HUES6 (cell line): Measurements from ENCODE around the gene TENM4.

ENCODE experiments used
- H3K27ac ChIP-seq: 2 replicates; pipeline ENCODE4 v1.7.0; 2013; ENCODE audit warnings: low read depth, mild to moderate bottlenecking, low read length, inconsistent platforms
- H3K27me3 ChIP-seq: 2 replicates; pipeline ENCODE4 v1.6.1; 2013; ENCODE audit warnings: low read length; ENCODE audit not compliant: control insufficient read depth, insufficient read depth
- H3K36me3 ChIP-seq: 2 replicates; pipeline ENCODE4 v1.6.1; 2013; ENCODE audit warnings: low read length; ENCODE audit not compliant: control insufficient read depth, insufficient read depth
- H3K4me1 ChIP-seq: 2 replicates; pipeline ENCODE4 v1.6.1; 2013; ENCODE audit warnings: low read length; ENCODE audit not compliant: control insufficient read depth, insufficient read depth
- H3K4me3 ChIP-seq: 2 replicates; pipeline ENCODE4 v1.5.1; 2013; ENCODE audit warnings: low read depth, low read length
- H3K9ac ChIP-seq: one replicate; pipeline ENCODE4 v1.6.1; 2013; ENCODE audit warnings: mild to moderate bottlenecking, low read length
- H3K9me3 ChIP-seq: 2 replicates; pipeline ENCODE4 v1.6.1; 2013; ENCODE audit warnings: low read depth, low read length; ENCODE audit not compliant: control insufficient read depth, insufficient read depth

Gene TENM4

GRCh38 chr11:79039122-79039521, 401.7 kb downstream of the TENM4 start:
- Histone ChIP-seq H3K9ac (no peak overlapping the region), H3K36me3 (no peaks in the 10 kb centered on the region), H3K27me3 (no peaks in the 10 kb centered on the region), H3K9me3 (no peaks in the 10 kb centered on the region), H3K4me3 (no peak overlapping the region), H3K4me1 (no peaks in the 10 kb centered on the region), H3K27ac (no peak overlapping the region)

- Histone ChIP-seq H3K9me3 (no peaks in the 10 kb centered on the region), H3K27ac (no peak overlapping the region), H3K9ac (no peak overlapping the region), H3K4me3 (no peak overlapping the region), H3K36me3 (no peaks in the 10 kb centered on the region), H3K27me3 (no peaks in the 10 kb centered on the region), H3K4me1 (no peaks in the 10 kb centered on the region)
These were observed 404.9 kb downstream of the TENM4 start for GRCh38 chr11:79035881-79036280.

GRCh38 chr11:79033833-79034232, 407.0 kb downstream of the TENM4 start:
- H3K9ac ChIP-seq: no peak overlapping the region
- H3K36me3 ChIP-seq: no peaks in the 10 kb centered on the region
- no peaks in the 10 kb centered on the region for H3K9me3 ChIP-seq
- H3K4me1 ChIP-seq: no peaks in the 10 kb centered on the region; the same call in 1 of the 2 replicates
- no peak overlapping the region for H3K4me3 ChIP-seq
- no peak overlapping the region for H3K27ac ChIP-seq
- no peaks in the 10 kb centered on the region for H3K27me3 ChIP-seq

- Histone ChIP-seq H3K9me3 (no peaks in the 10 kb centered on the region), H3K9ac (no peak overlapping the region), H3K27me3 (peaks cover 20% of the 10 kb centered on the region), H3K4me1 (peaks cover 16% of the 10 kb centered on the region), H3K4me3 (no peak overlapping the region), H3K36me3 (no peaks in the 10 kb centered on the region), H3K27ac (no peak overlapping the region)
These were observed 410.4 kb downstream of the TENM4 start for GRCh38 chr11:79030448-79030847.

- no peak overlapping the region for H3K27ac ChIP-seq
- H3K27me3 ChIP-seq: peaks cover 20% of the 10 kb centered on the region
- H3K9ac ChIP-seq: no peak overlapping the region
- H3K4me3 ChIP-seq: no peak overlapping the region
- H3K9me3 ChIP-seq: no peaks in the 10 kb centered on the region
- no peaks in the 10 kb centered on the region for H3K36me3 ChIP-seq
- H3K4me1 ChIP-seq: peaks cover 18% of the 10 kb centered on the region
These were observed 412.6 kb downstream of the TENM4 start for GRCh38 chr11:79028225-79028624.

GRCh38 chr11:79026803-79027445, 413.9 kb downstream of the TENM4 start:
- H3K36me3 ChIP-seq: no peaks in the 10 kb centered on the region
- peaks cover 18% of the 10 kb centered on the region for H3K4me1 ChIP-seq
- H3K27ac ChIP-seq: no peak overlapping the region
- H3K9ac ChIP-seq: no peak overlapping the region
- H3K4me3 ChIP-seq: no peak overlapping the region
- peaks cover 20% of the 10 kb centered on the region for H3K27me3 ChIP-seq
- H3K9me3 ChIP-seq: no peaks in the 10 kb centered on the region

- H3K27me3 ChIP-seq: peaks cover 20% of the 10 kb centered on the region
- peak overlapping the region; percentile 18 for H3K9ac ChIP-seq
- H3K36me3 ChIP-seq: no peaks in the 10 kb centered on the region
- peaks cover 25% of the 10 kb centered on the region for H3K4me1 ChIP-seq
- H3K27ac ChIP-seq: no peak overlapping the region
- no peaks in the 10 kb centered on the region for H3K9me3 ChIP-seq
- H3K4me3 ChIP-seq: no peak overlapping the region
These were observed 415.2 kb downstream of the TENM4 start for GRCh38 chr11:79025622-79026021.

GRCh38 chr11:79025097-79025496, 415.7 kb downstream of the TENM4 start:
- Histone ChIP-seq H3K4me1 (peaks cover 25% of the 10 kb centered on the region), H3K27me3 (peaks cover 20% of the 10 kb centered on the region), H3K27ac (no peak overlapping the region), H3K4me3 (no peak overlapping the region), H3K9ac (no peak overlapping the region), H3K9me3 (no peaks in the 10 kb centered on the region), H3K36me3 (no peaks in the 10 kb centered on the region)

- no peaks in the 10 kb centered on the region for H3K9me3 ChIP-seq
- no peak overlapping the region for H3K27ac ChIP-seq
These were observed 418.6 kb downstream of the TENM4 start for GRCh38 chr11:79022265-79022664.

GRCh38 chr11:79021601-79022000, 419.2 kb downstream of the TENM4 start:
- Histone ChIP-seq H3K27me3 (peaks cover 5% of the 10 kb centered on the region), H3K4me3 (no peak overlapping the region), H3K9me3 (no peaks in the 10 kb centered on the region), H3K27ac (no peak overlapping the region), H3K9ac (no peak overlapping the region), H3K4me1 (peaks cover 21% of the 10 kb centered on the region), H3K36me3 (no peaks in the 10 kb centered on the region)

More at GRCh38 chr11:79022265-79022664, 418.6 kb downstream of the TENM4 start:
- H3K9ac ChIP-seq: no peak overlapping the region
- H3K27me3 ChIP-seq: peaks cover 11% of the 10 kb centered on the region
- peaks cover 25% of the 10 kb centered on the region for H3K4me1 ChIP-seq
- H3K4me3 ChIP-seq: no peak overlapping the region
- H3K36me3 ChIP-seq: no peaks in the 10 kb centered on the region

- H3K36me3 ChIP-seq: no peaks in the 10 kb centered on the region
- no peaks in the 10 kb centered on the region for H3K9me3 ChIP-seq
- H3K27me3 ChIP-seq: no peaks in the 10 kb centered on the region
- H3K4me1 ChIP-seq: peaks cover 7% of the 10 kb centered on the region; the same call in 1 of the 2 replicates
- H3K27ac ChIP-seq: no peak overlapping the region
- no peak overlapping the region for H3K9ac ChIP-seq
- H3K4me3 ChIP-seq: no peak overlapping the region
These were observed 420.9 kb downstream of the TENM4 start for GRCh38 chr11:79019975-79020374.
